HPDE6-E6E7 (cell line): Measurements from ENCODE around the gene ATG9B.

Experiments
- DNase-seq: peaks from one replicate; pipeline ENCODE4 v3.0.0; 2011; ENCODE audit warnings: missing footprints; ENCODE audit errors: extremely low spot score

Gene ATG9B

GRCh38 chr7:151024435-151025056, at the start of gene ATG9B:
Gene ATG9B (minus strand): TSS chr7:151024494. CDS start chr7:151024423, 71 bp downstream.
- DNase-seq, result no peak

- DNase-seq, result no peak
Measured at GRCh38 chr7:151073990-151074389, 49.7 kb upstream of the ATG9B start.

- DNase-seq, result no peak
Measured at GRCh38 chr7:151071032-151071866, 47.0 kb upstream of the ATG9B start.

- DNase-seq, result no peak
Measured at GRCh38 chr7:151070574-151070960, 46.3 kb upstream of the ATG9B start.

- no peak for DNase-seq
Measured at GRCh38 chr7:151069841-151070573, 45.7 kb upstream of the ATG9B start.

GRCh38 chr7:151068069-151068773, 43.9 kb upstream of the ATG9B start:
- DNase-seq, result no peak

- DNase-seq, result no peak
Measured at GRCh38 chr7:151066273-151066974, 42.1 kb upstream of the ATG9B start.

- no peak for DNase-seq
Measured at GRCh38 chr7:151065516-151065915, 41.2 kb upstream of the ATG9B start.

- no peak for DNase-seq
Measured at GRCh38 chr7:151064993-151065392, 40.7 kb upstream of the ATG9B start.

GRCh38 chr7:151064454-151064853, 40.2 kb upstream of the ATG9B start:
- DNase-seq, result no peak

GRCh38 chr7:151063212-151063561, 38.9 kb upstream of the ATG9B start:
- no peak for DNase-seq

GRCh38 chr7:151062399-151063211, 38.3 kb upstream of the ATG9B start:
- no peak for DNase-seq

- DNase-seq, result no peak
Measured at GRCh38 chr7:151062111-151062398, 37.8 kb upstream of the ATG9B start.

GRCh38 chr7:151061213-151062110, 37.2 kb upstream of the ATG9B start:
- DNase-seq, result no peak

- DNase-seq, result no peak
Measured at GRCh38 chr7:151060416-151061212, 36.3 kb upstream of the ATG9B start.

- no peak for DNase-seq
Measured at GRCh38 chr7:151060113-151060415, 35.8 kb upstream of the ATG9B start.

- DNase-seq, result peak; percentile 69
Measured at GRCh38 chr7:151059367-151060112, 35.2 kb upstream of the ATG9B start, which contains the start of gene SLC4A2. Gene SLC4A2 (plus strand): TSS chr7:151059589. CDS start chr7:151061988, 2,399 bp downstream.

GRCh38 chr7:151058781-151059366, 34.6 kb upstream of the ATG9B start:
- DNase-seq, result no peak
